ENCODE measurements around the gene MARS1.

The MARS1 gene

DNA sequence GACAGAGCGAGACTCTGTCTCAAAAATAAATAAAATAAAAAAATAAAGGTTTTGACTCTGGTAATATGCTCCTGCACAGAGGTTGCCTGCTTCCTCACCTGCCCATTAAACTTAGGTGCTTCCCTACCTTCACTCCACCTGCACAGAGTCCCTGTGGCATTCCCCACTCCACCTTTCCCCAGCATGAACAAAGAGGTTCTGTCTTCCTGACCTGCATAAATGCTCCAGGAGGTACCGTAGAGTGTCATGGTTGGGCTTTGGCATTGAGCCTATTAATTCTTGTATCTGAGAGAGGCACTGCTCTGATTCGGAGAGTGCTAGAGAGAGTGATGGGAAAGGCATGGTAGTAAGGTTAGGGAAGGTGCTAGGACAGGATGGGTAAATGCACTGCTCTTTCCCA lies 14.5 kb upstream of the MARS1 start:
- no peak for DNase-seq

GRCh38 chr12:57473886-57474285 lies 14.0 kb upstream of the MARS1 start:
- no peak for DNase-seq

GRCh38 chr12:57474430-57474829 lies 13.4 kb upstream of the MARS1 start:
- no peak for DNase-seq

DNA sequence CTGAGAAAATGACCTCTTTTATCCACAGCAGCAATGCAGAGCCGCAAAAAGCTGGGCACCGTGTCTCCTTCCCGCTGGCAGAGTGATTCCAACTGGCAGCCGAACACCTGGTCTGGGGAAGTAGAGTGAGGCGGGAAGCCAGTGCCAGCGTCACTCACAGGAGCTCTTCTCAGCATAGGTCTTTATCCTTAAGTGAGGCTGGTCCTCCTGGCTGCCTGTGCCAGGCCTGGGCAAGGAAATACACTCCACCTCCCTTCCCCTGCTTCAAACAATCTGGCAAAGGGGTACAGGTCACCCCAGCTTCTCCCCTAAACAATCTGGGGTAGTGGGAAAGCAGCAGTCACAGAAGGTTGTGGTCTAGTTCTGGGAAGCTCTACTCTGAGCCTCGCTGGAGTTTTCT lies 13.0 kb upstream of the MARS1 start:
- no peak for DNase-seq

GRCh38 chr12:57475271-57476161 lies 12.4 kb upstream of the MARS1 start:
- DNase-seq, result no peak

GRCh38 chr12:57476162-57476992 lies 11.5 kb upstream of the MARS1 start:
- DNase-seq, result peak; percentile 68 to 69

DNA sequence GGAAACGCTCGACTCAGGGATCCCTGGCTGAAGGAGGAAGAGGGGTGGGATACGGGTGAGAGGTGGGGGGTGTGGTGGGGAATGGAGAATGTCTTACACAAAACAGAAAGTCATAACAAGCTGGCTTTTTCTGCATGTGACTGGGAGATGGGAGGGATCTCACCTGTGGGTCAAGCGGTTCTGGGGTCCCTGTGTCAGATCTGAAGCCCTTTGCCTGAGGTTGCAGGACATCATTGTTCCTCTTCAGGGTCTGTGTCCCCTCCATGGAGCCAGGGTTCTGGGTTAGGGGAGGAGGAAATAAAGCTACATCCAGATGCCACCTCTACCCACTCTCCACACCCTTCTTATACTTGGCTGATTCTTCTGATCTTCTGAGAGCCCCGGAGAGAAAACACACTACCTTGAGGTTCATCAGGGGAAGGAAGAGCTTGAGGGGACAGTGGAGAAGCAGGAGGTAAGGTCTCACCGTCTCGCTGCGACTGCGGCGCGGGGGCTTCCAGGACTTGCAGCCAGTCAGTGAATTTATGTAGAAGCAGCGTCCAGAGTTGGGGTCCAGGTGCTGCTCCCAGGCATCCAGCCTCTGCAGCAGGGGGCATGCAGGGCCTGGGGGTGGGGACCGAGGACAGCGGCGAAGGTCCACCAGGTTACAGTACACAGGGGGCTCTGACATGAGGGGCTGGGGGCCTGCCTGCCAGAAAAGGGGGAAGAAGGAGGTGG lies 10.7 kb upstream of the MARS1 start:
- no peak for DNase-seq

- peak in 1 of 2 experiments; percentile 62 for DNase-seq
Measured at GRCh38 chr12:57477710-57478681, 9.9 kb upstream of the MARS1 start.

GRCh38 chr12:57479043-57479375 lies 8.9 kb upstream of the MARS1 start:
- no peak for DNase-seq

GRCh38 chr12:57479376-57480115 lies 8.3 kb upstream of the MARS1 start, which contains the start of gene ARHGAP9:
Gene ARHGAP9 (minus strand): TSS chr12:57479866. CDS start chr12:57479406, 460 bp downstream.
- peak in 1 of 2 experiments; percentile 68 for DNase-seq

DNA sequence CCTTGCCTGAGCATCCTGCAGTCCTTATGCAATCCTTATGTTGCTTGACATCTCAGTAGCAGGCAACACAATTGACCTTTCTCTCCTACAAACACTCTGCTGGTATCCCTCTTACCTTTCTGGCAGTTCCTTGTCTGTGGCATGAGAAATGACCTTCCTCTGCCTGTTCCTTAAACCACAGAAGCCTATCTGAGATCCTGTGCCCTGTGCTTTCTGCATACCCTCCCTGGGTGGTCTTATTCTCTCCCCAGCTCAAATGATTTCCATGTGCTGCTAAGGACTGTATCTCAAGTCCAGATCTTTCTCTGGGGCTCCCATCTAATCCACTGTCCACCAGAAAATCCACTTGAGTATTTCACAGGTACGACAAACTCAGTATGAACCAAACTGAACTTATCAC lies 6.2 kb upstream of the MARS1 start:
- no peak for DNase-seq

DNA sequence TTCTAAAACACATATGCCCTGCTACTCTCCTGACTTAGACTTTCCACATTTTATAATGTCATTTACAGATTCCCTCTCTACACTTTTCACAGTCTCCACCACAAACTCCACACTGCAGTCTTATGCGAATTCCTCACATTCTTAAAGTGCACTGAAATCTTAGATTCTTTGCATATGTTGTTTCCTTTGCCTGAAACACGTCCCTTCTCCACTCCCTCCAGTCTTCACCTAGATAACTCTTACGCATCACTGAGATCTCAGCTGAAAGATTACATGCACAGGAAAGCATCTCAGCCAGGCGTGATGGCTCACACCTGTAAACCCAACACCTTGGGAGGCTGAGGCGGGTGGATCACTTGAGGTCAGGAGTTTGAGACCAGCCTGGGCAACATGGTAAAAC lies 4.4 kb upstream of the MARS1 start:
- no peak for DNase-seq

- no peak for DNase-seq
Measured at GRCh38 chr12:57485695-57486094, 2.2 kb upstream of the MARS1 start.

DNA sequence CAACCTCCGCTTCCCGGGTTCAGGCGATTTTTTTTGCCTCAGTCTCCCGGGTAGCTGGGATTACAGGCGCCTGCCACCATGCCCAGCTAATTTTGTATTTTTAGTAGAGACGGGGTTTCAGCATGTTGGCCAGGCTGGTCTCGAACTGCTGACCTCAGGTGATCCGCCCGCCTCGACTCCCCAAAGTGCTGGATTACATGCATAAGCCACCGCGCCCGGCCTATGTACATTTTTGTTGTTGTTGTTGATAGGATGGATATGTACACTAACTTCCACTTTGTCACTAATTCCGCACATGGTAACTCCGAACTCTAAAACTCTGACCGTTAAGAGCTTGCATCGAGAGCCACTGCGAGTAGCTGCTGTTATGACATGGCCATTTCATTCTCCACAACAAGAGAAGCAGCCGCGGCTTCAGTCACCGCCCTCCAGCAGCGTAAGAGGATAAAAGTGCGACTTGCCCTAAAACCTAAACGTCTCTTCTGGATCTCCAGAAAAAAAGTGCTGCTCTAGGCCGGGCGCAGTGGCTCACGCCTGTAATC lies 742 bp upstream of the MARS1 start:
- DNase-seq, result no peak

DNA sequence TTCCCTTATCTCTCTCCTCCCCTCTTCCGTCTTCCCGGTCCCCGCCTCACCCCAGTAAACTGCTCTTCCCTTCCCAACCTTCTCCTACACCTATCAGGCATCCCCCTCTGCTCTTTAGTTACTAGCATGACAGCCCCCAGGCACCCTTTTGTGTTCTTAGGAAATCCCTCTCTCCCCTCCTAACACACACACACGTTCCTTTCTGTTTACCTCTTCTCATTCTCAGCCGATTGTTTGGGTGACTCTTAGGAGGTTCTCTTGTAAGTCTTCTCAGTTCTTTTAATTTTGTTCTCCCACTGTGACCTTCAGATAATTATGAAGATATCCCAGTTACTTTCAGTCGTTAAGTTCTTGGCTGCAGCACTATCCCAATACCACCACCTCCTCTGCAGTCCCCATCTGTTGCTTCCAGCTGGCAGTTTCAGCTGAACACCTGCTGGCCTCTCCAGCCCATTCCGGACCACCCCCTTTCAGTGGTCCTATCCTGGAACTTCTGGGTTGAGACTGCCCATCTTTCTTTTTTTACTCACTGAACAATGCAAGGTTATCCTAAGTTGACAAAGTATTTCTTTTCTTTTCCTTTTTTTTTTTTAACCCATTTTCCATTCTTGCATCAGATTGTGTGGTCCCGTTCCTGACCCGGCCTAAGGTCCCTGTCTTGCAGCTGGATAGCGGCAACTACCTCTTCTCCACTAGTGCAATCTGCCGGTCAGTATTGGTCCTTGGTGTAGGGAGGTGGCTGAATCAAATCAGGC lies 711 bp downstream of the MARS1 start:
- no peak for DNase-seq

- no peak for DNase-seq
Measured at GRCh38 chr12:57489157-57489641, 1.3 kb downstream of the MARS1 start.

DNA sequence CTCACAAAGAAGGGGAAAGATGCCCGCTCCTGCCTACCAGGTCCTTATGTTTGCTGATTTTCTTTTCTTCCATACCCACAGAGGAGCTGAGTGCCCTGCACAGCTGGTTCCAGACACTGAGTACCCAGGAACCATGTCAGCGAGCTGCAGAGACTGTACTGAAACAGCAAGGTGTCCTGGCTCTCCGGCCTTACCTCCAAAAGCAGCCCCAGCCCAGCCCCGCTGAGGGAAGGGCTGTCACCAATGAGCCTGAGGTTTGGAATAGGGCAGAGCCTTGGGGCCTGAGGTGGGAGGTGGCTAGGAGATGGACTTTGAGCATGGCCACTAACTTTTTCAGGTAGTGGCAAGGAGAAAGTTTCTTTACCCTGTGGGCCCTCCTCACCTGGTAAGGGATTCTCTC lies 2.3 kb downstream of the MARS1 start:
- no peak for DNase-seq

GRCh38 chr12:57491393-57492280 lies 3.8 kb downstream of the MARS1 start:
- DNase-seq, result no peak

Measured in stimulated activated CD4-positive, alpha-beta T cell treated with anti-CD3 and anti-CD28 coated beads, Interleukin-4, amount 100 ng/mL, for 4 hours (primary cell).